KMS-11 (cell line): ENCODE measurements around the gene AKNAD1.

ENCODE experiments used
- H2AFZ ChIP-seq: fragments of 200-600 bp; sonication (generic); 2 replicates; pipeline ENCODE4 v1.6.1; 2016; ENCODE audit warnings: antibody characterized with exemption, mixed run types, low read depth
- H3K27ac ChIP-seq: fragments of 200-600 bp; sonication (generic); 2 replicates; pipeline ENCODE4 v1.6.1; 2016; ENCODE audit warnings: mild to moderate bottlenecking, mixed run types
- H3K27me3 ChIP-seq: fragments of 200-600 bp; sonication (generic); 2 replicates; pipeline ENCODE4 v1.6.1; 2017; ENCODE audit warnings: mild to moderate bottlenecking, low read depth, mixed run types, moderate library complexity; ENCODE audit not compliant: insufficient read depth
- H3K36me3 ChIP-seq: fragments of 200-600 bp; sonication (generic); 2 replicates; pipeline ENCODE4 v1.6.1; 2017; ENCODE audit warnings: mild to moderate bottlenecking, mixed run types; ENCODE audit not compliant: insufficient read depth
- H3K4me1 ChIP-seq: fragments of 200-600 bp; sonication (generic); 2 replicates; pipeline ENCODE4 v1.6.1; 2016; ENCODE audit warnings: mild to moderate bottlenecking, low read depth, mixed run types; ENCODE audit not compliant: poor library complexity, severe bottlenecking
- H3K4me2 ChIP-seq: fragments of 200-600 bp; sonication (generic); 2 replicates; pipeline ENCODE4 v1.7.0; 2016; ENCODE audit warnings: mild to moderate bottlenecking, mixed run types
- H3K4me3 ChIP-seq: fragments of 200-600 bp; sonication (generic); IDR thresholded peaks from 2 replicates; pipeline ENCODE4 v1.6.1; 2017; ENCODE audit warnings: low read depth, low read length, mixed read lengths; ENCODE audit not compliant: insufficient read depth
- H3K79me2 ChIP-seq: fragments of 200-600 bp; sonication (generic); 2 replicates; pipeline ENCODE4 v1.6.1; 2016; ENCODE audit warnings: low read depth, mixed run types; ENCODE audit not compliant: insufficient read depth
- H3K9ac ChIP-seq: fragments of 200-600 bp; sonication (generic); 2 replicates; pipeline ENCODE4 v1.6.1; 2016; ENCODE audit warnings: mild to moderate bottlenecking, mixed run types
- H4K20me1 ChIP-seq: fragments of 200-600 bp; sonication (generic); 2 replicates; pipeline ENCODE4 v1.6.1; 2016; ENCODE audit warnings: mild to moderate bottlenecking, mixed run types; ENCODE audit not compliant: insufficient read depth
- CTCF ChIP-seq: fragments of 200-600 bp; sonication (generic); conservative IDR thresholded peaks from 2 replicates; pipeline ENCODE4 v1.6.1; 2017; ENCODE audit warnings: low read depth, mild to moderate bottlenecking, antibody characterized with exemption, low read length, moderate library complexity, mixed read lengths

The AKNAD1 gene

GRCh38 chr1:108799001-108799400, 57.9 kb downstream of the AKNAD1 start:
- H4K20me1 ChIP-seq, result no peaks in the 10 kb centered on the region
- no peak for TF ChIP-seq CTCF

GRCh38 chr1:108792420-108792819, 64.5 kb downstream of the AKNAD1 start:
- no peaks in the 10 kb centered on the region for H3K4me1 ChIP-seq
- no peak overlapping the region for H3K9ac ChIP-seq
- no peak overlapping the region for H3K27ac ChIP-seq
- no peaks in the 10 kb centered on the region for H3K79me2 ChIP-seq
- H4K20me1 ChIP-seq, result no peaks in the 10 kb centered on the region
- no peak overlapping the region for H3K4me2 ChIP-seq
- no peaks in the 10 kb centered on the region for H3K36me3 ChIP-seq
- H2AFZ ChIP-seq, result no peak overlapping the region
- TF ChIP-seq CTCF, result no peak
- no peak overlapping the region for H3K4me3 ChIP-seq
- H3K27me3 ChIP-seq, result no peaks in the 10 kb centered on the region

More at GRCh38 chr1:108799001-108799400, 57.9 kb downstream of the AKNAD1 start:
- Histone ChIP-seq H3K9ac (no peak overlapping the region), H3K36me3 (no peaks in the 10 kb centered on the region), H2AFZ (no peak overlapping the region), H3K27ac (no peak overlapping the region), H3K4me3 (no peak overlapping the region), H3K4me1 (no peaks in the 10 kb centered on the region), H3K4me2 (no peak overlapping the region), H3K79me2 (no peaks in the 10 kb centered on the region), H3K27me3 (no peaks in the 10 kb centered on the region)

GRCh38 chr1:108791790-108792189, 65.1 kb downstream of the AKNAD1 start:
- H3K4me1 ChIP-seq, result no peaks in the 10 kb centered on the region
- no peak overlapping the region for H3K4me2 ChIP-seq
- H3K27ac ChIP-seq, result no peak overlapping the region
- no peak overlapping the region for H3K4me3 ChIP-seq
- no peak overlapping the region for H2AFZ ChIP-seq
- H3K9ac ChIP-seq, result no peak overlapping the region
- H3K36me3 ChIP-seq, result no peaks in the 10 kb centered on the region
- H4K20me1 ChIP-seq, result no peaks in the 10 kb centered on the region
- no peaks in the 10 kb centered on the region for H3K27me3 ChIP-seq
- no peak for TF ChIP-seq CTCF
- no peaks in the 10 kb centered on the region for H3K79me2 ChIP-seq

GRCh38 chr1:108785880-108786279, 71.0 kb downstream of the AKNAD1 start:
- Histone ChIP-seq H3K4me2 (no peak overlapping the region), H4K20me1 (no peaks in the 10 kb centered on the region), H3K27ac (no peak overlapping the region), H3K9ac (no peak overlapping the region), H3K36me3 (no peaks in the 10 kb centered on the region), H3K4me3 (no peak overlapping the region), H2AFZ (no peak overlapping the region), H3K27me3 (no peaks in the 10 kb centered on the region), H3K4me1 (no peaks in the 10 kb centered on the region), H3K79me2 (no peaks in the 10 kb centered on the region)
- TF ChIP-seq CTCF, result no peak
